ENCODE results near the gene ROPN1L. TPM values are rescaled to one million over a fixed set of nuclear protein-coding genes. Genes with fewer than 3 reads are reported as not detected.

The ROPN1L gene
- total and polyA plus RNA-seq, 10 of the 15 experiments (the other 5 are each of a cell fraction or from before 2014, with no cell fraction given) = 0.07 to 0.38 (median 0.22) TPM; not detected in 6

GRCh38 chr5:10446490-10446889, 4.8 kb downstream of the ROPN1L start:
- in situ Hi-C loops (cut with MboI) (no loop called here), intact Hi-C loops (cut with micrococcal nuclease; ENCODE audit: unreplicated experiment) (no loop called here)
- no peaks in the 10 kb centered on the region for H4K20me1 ChIP-seq (ENCODE audit: control insufficient read depth, insufficient read depth)
- no TSS peak for BruUV-seq (replicated peaks)
- no peaks in the 10 kb centered on the region for H3K36me3 ChIP-seq (ENCODE audit: control insufficient read depth in 2 of 2, insufficient read depth in 2 of 2, low read length in 1 of 2)
- no peak overlapping the region for H2AFZ ChIP-seq (ENCODE audit: control insufficient read depth, low read depth, low read length)
- no peaks in the 10 kb centered on the region for H3K79me2 ChIP-seq (ENCODE audit: control insufficient read depth, insufficient read depth, low read length)
- ChIA-PET RAD21 (ENCODE audit: unreplicated experiment) (interaction anchor here (1.1 kb wide), 1 partner anchor 181 kb away, joined by 3 read pairs; no protein-coding TSS in a partner anchor), POLR2A (interaction anchor here (0.6 kb wide), 2 partner anchors 12 to 367 kb away, joined by 3 to 4 read pairs; no protein-coding TSS in a partner anchor), CTCF (interaction anchor here (1.9 to 2.8 kb wide), 2 partner anchors 181 to 244 kb away, joined by 7 read pairs; no protein-coding TSS in a partner anchor), SMC1A (ENCODE audit: uncharacterized antibody, unreplicated experiment) (interaction anchor here (0.7 to 2.2 kb wide), 3 partner anchors 32 to 256 kb away, joined by 3 to 7 read pairs (median 3); no protein-coding TSS in a partner anchor)
- no peak overlapping the region for H3K27ac ChIP-seq (ENCODE audit: control insufficient read depth, insufficient read depth)
- no peak overlapping the region for H3K4me3 ChIP-seq
- no peak for FAIRE-seq
- no peaks in the 10 kb centered on the region for H3K9me3 ChIP-seq (replicated peaks; ENCODE audit: control insufficient read depth, insufficient read depth, low read length)
- H3K9ac ChIP-seq (ENCODE audit: control insufficient read depth, insufficient read depth, low read length) = no peak overlapping the region
- no peak overlapping the region for H3K4me2 ChIP-seq (ENCODE audit: control insufficient read depth, insufficient read depth)
- H3K27me3 ChIP-seq (replicated peaks in 1 of 2; ENCODE audit: control insufficient read depth in 2 of 2, insufficient read depth in 2 of 2, low read length in 1 of 2) = peaks cover 0 to 6% of the 10 kb centered on the region in 2 experiments; a peak in 2 of 4 replicates
- WGBS (ENCODE audit: insufficient coverage, insufficient replicate concordance, low lambda C conversion rate, missing lambda C conversion rate) = 59% methylated on average over 7 of the region's 7 CpGs
- no peak for ATAC-seq
- no peak for TF ChIP-seq PBX3 (IDR thresholded peaks at IDR 0.05; ENCODE audit: insufficient replicate concordance, low read depth, low read length)
- peaks cover 4% of the 10 kb centered on the region for H3K4me1 ChIP-seq (ENCODE audit: control insufficient read depth, insufficient read depth, low read length)
- DNase-seq (ENCODE audit: low read depth, low spot score) = no peak

- Histone ChIP-seq H3K36me3 (ENCODE audit: control insufficient read depth in 2 of 2, insufficient read depth in 2 of 2, low read length in 1 of 2) (no peaks in the 10 kb centered on the region), H3K9me3 (replicated peaks; ENCODE audit: control insufficient read depth, insufficient read depth, low read length) (no peaks in the 10 kb centered on the region), H3K27ac (ENCODE audit: control insufficient read depth, insufficient read depth) (no peak overlapping the region), H3K79me2 (ENCODE audit: control insufficient read depth, insufficient read depth, low read length) (no peaks in the 10 kb centered on the region), H3K4me1 (ENCODE audit: control insufficient read depth, insufficient read depth, low read length) (peaks cover 4% of the 10 kb centered on the region), H3K9ac (ENCODE audit: control insufficient read depth, insufficient read depth, low read length) (no peak overlapping the region), H3K27me3 (replicated peaks in 1 of 2; ENCODE audit: control insufficient read depth in 2 of 2, insufficient read depth in 2 of 2, low read length in 1 of 2) (peaks cover 0 to 6% of the 10 kb centered on the region in 2 experiments; a peak in 2 of 4 replicates), H3K4me3 (no peak overlapping the region), H2AFZ (ENCODE audit: control insufficient read depth, low read depth, low read length) (no peak overlapping the region), H3K4me2 (ENCODE audit: control insufficient read depth, insufficient read depth) (no peak overlapping the region), H4K20me1 (ENCODE audit: control insufficient read depth, insufficient read depth) (no peaks in the 10 kb centered on the region)
- in situ Hi-C loops (cut with MboI) (no loop called here), intact Hi-C loops (cut with micrococcal nuclease; ENCODE audit: unreplicated experiment) (no loop called here)
- POLR2A ChIA-PET = no interaction called here
- BruUV-seq (replicated peaks) = no TSS peak
- SMC1A ChIA-PET (ENCODE audit: uncharacterized antibody, unreplicated experiment) = interaction anchor here (1.2 to 2.2 kb wide), 2 partner anchors 32 to 181 kb away, joined by 3 to 7 read pairs; no protein-coding TSS in a partner anchor
- no peak for DNase-seq (ENCODE audit: low read depth, low spot score)
- WGBS (ENCODE audit: insufficient coverage, insufficient replicate concordance, low lambda C conversion rate, missing lambda C conversion rate) = 60% methylated on average over 4 of the region's 4 CpGs
- FAIRE-seq = no peak
- ATAC-seq = no peak
- RAD21 ChIA-PET (ENCODE audit: unreplicated experiment) = interaction anchor here (1.1 kb wide), 1 partner anchor 180 kb away, joined by 3 read pairs; no protein-coding TSS in a partner anchor
- CTCF ChIA-PET = interaction anchor here (9.9 kb wide), 1 partner anchor 179 kb away, joined by 229 read pairs; no protein-coding TSS in a partner anchor
- TF ChIP-seq SREBF2 (IDR thresholded peaks at IDR 0.05; ENCODE audit: low read length) = no peak
- TF ChIP-seq ATF2 (IDR thresholded peaks at IDR 0.05; ENCODE audit: low read length) = no peak
- no peak for TF ChIP-seq EED (IDR thresholded peaks at IDR 0.05; ENCODE audit: low read depth)
- TF ChIP-seq EZH2 (IDR thresholded peaks at IDR 0.05; ENCODE audit: borderline replicate concordance, control insufficient read depth, low read depth, low read length) = no peak
- TF ChIP-seq SRF (IDR thresholded peaks at IDR 0.05; ENCODE audit: low read depth in 2 of 2, low read length in 2 of 2) = no peak
- TF ChIP-seq MEF2A (IDR thresholded peaks at IDR 0.05; ENCODE audit: insufficient read depth, low read depth, low read length) = no peak
- no peak for TF ChIP-seq USF2 (IDR thresholded peaks at IDR 0.05; ENCODE audit: borderline replicate concordance, low read depth, low read length)
- TF ChIP-seq PBX3 (IDR thresholded peaks at IDR 0.05; ENCODE audit: insufficient replicate concordance, low read depth, low read length) = no peak
These were observed 5.4 kb downstream of the ROPN1L start for GRCh38 chr5:10447041-10447440.

All from GM12878 (cell line).